ENCODE data around the gene SH2D1A. TPM values are rescaled to one million over a fixed set of nuclear protein-coding genes. Genes with fewer than 3 reads are reported as not detected.
A peak's percentile ranks its signal among the peaks of the same experiment; 100 is the strongest.

SH2D1A gene
- total and polyA plus RNA-seq, 2 of the 4 experiments (the other 2 are of a cell fraction): not detected

DNA sequence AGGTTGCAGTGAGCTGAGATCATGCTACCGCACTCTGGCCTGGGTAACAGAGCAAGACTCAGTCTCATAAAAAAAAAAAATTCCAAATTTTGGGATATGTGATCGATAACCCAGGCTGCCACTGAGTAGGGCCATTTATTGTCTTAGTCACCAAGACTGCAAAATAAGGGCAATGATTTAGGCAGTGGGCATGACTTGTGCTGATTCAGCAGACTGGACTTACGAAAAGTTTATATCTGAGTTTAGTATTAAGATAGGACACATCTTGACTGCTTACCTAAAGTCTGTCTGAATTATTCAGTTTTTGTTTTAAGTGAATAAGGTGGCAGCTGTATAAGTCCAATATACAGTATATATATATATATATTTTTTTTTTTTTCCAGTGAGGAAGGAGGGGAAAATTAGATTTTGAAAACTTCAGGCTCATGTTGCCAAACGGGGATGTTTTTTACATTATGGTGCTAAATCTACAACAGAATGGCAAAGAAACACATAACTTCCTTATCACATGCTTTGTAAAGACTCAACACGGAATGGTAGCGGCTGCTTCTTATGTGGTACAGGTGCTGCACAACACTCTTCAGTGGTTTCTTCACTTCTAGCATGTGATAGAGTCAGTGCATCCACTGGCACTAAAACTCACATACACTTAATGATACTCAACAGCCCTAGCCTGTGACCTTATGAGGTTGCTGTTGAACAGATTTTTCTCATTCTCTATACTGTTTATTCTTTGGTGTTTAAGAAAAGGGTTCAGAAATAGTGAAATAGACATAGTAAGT is 7.4 kb upstream of the SH2D1A start:
- Histone ChIP-seq H4K8ac (ENCODE audit: low read depth in 2 of 2, low read length in 2 of 2) (no peak overlapping the region), H3K9me1 (ENCODE audit: insufficient read depth, low read length) (no peaks in the 10 kb centered on the region), H2BK20ac (ENCODE audit: low read depth, low read length) (no peak overlapping the region), H2BK120ac (ENCODE audit: low read depth, low read length) (no peak overlapping the region), H3K27ac (ENCODE audit: insufficient read depth, low read length) (no peak overlapping the region), H4K20me1 (ENCODE audit: insufficient read depth, low read length) (no peaks in the 10 kb centered on the region), H3K36me3 (ENCODE audit: control insufficient read depth, insufficient read depth, low read length) (no peaks in the 10 kb centered on the region), H3K4me3 (ENCODE audit: insufficient read depth, low read depth, low read length) (no peak overlapping the region), H3K27me3 (ENCODE audit: control insufficient read depth, insufficient read depth, low read length) (no peaks in the 10 kb centered on the region), H3K4me2 (ENCODE audit: low read depth, low read length) (no peak overlapping the region), H3K14ac (replicated peaks; ENCODE audit: low read depth, low read length) (no peak overlapping the region), H2AK5ac (ENCODE audit: low read depth, low read length) (no peak overlapping the region), H2AK9ac (replicated peaks; ENCODE audit: low read depth, low read length, poor library complexity) (no peak overlapping the region), H4K5ac (ENCODE audit: low read depth, low read length) (no peak overlapping the region), H3K9me3 (ENCODE audit: control insufficient read depth, insufficient read depth, low read length) (no peaks in the 10 kb centered on the region), H3K56ac (ENCODE audit: extremely low read depth, insufficient read depth, low read length) (no peak overlapping the region), H2BK15ac (ENCODE audit: low read depth, low read length) (no peak overlapping the region), H2BK5ac (ENCODE audit: low read depth, low read length, poor library complexity, severe bottlenecking) (no peak overlapping the region), H3K9ac (ENCODE audit: low read depth, low read length) (no peak overlapping the region), H3K4me1 (ENCODE audit: control insufficient read depth, insufficient read depth, low read length) (no peaks in the 10 kb centered on the region), H4K91ac (ENCODE audit: insufficient read depth, low read depth, low read length) (no peak overlapping the region), H3K23ac (ENCODE audit: low read depth, low read length) (no peak overlapping the region), H3K4ac (ENCODE audit: low read depth, low read length) (no peak overlapping the region), H3K18ac (ENCODE audit: low read depth, low read length) (no peak overlapping the region), H3K79me1 (ENCODE audit: low read depth in 1 of 2, low read length in 2 of 2) (no peaks in the 10 kb centered on the region), H2AFZ (replicated peaks; ENCODE audit: low read length, poor library complexity) (no peak overlapping the region)
- dilution Hi-C loops (cut with HindIII; ENCODE audit: low sequenced_read_pairs, unreplicated experiment): no loop called here
- ATAC-seq (ENCODE audit: low read depth) (no peak), DNase-seq (no peak)
- in situ Hi-C loops (cut with MboI; ENCODE audit: low sequenced_read_pairs): no loop called here
- TF ChIP-seq CHD1 (IDR thresholded peaks at IDR 0.05; ENCODE audit: low read depth, low read length) (no peak), MXI1 (IDR thresholded peaks at IDR 0.05; ENCODE audit: borderline replicate concordance, low read depth, low read length) (no peak), MAFK (IDR thresholded peaks at IDR 0.05; ENCODE audit: low read depth, low read length) (peak; percentile 44), RFX5 (IDR thresholded peaks at IDR 0.05; ENCODE audit: low read depth, low read length) (no peak), RAD21 (IDR thresholded peaks at IDR 0.05; ENCODE audit: low read length) (no peak)
- TF ChIP-seq, protein P1, sequence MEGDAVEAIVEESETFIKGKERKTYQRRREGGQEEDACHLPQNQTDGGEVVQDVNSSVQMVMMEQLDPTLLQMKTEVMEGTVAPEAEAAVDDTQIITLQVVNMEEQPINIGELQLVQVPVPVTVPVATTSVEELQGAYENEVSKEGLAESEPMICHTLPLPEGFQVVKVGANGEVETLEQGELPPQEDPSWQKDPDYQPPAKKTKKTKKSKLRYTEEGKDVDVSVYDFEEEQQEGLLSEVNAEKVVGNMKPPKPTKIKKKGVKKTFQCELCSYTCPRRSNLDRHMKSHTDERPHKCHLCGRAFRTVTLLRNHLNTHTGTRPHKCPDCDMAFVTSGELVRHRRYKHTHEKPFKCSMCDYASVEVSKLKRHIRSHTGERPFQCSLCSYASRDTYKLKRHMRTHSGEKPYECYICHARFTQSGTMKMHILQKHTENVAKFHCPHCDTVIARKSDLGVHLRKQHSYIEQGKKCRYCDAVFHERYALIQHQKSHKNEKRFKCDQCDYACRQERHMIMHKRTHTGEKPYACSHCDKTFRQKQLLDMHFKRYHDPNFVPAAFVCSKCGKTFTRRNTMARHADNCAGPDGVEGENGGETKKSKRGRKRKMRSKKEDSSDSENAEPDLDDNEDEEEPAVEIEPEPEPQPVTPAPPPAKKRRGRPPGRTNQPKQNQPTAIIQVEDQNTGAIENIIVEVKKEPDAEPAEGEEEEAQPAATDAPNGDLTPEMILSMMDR (conservative IDR thresholded peaks at IDR 0.05; ENCODE audit: low read depth, low read length): no peak
- ChIA-PET CTCF (no interaction called here), POLR2A (ENCODE audit: unreplicated experiment) (no interaction called here)
- intact Hi-C loops (cut with micrococcal nuclease): no loop called here
- WGBS, 2 experiments (ENCODE audit: extremely low coverage in 2 of 2, insufficient read length in 1 of 2): no CpG with 5 or more reads among the region's 6 CpGs
- BruUV-seq (replicated peaks): no TSS peak
